ENCODE measurements around the gene P2RX2.

Gene P2RX2

DNA sequence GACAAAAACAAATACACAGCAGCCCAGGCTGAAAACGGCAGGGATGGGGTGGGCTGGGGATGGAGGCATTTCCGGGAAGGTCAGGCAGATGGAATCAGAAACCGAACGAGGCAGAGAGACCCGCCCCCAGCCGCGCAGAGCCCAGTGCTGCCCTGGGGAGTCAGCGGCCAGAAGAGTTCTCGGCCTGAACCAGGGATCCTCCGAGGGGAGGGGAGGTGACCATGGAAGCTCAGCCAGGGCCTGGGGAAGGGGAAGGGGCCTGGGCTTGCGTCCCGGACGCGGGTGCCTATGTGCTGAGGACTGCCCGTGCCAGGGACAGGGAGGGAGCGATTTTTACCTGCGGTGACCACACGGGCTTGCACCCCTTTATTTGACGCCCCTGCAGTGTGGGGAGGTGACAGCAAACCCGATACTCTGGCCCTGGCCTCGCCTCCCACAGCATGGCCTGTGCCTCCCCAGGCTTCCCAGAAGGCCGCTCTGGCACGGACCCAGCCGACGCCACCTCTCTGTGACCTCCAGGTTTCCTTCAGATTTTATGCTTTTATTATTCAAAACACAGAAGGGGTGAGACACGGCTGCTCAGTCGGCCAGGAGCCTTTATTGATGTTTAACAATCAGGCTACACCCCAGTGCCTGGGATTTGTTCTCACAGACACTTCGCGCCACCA lies 15.9 kb upstream of the P2RX2 start:
- DNase-seq (ENCODE audit: low read depth, low spot score), result no peak

DNA sequence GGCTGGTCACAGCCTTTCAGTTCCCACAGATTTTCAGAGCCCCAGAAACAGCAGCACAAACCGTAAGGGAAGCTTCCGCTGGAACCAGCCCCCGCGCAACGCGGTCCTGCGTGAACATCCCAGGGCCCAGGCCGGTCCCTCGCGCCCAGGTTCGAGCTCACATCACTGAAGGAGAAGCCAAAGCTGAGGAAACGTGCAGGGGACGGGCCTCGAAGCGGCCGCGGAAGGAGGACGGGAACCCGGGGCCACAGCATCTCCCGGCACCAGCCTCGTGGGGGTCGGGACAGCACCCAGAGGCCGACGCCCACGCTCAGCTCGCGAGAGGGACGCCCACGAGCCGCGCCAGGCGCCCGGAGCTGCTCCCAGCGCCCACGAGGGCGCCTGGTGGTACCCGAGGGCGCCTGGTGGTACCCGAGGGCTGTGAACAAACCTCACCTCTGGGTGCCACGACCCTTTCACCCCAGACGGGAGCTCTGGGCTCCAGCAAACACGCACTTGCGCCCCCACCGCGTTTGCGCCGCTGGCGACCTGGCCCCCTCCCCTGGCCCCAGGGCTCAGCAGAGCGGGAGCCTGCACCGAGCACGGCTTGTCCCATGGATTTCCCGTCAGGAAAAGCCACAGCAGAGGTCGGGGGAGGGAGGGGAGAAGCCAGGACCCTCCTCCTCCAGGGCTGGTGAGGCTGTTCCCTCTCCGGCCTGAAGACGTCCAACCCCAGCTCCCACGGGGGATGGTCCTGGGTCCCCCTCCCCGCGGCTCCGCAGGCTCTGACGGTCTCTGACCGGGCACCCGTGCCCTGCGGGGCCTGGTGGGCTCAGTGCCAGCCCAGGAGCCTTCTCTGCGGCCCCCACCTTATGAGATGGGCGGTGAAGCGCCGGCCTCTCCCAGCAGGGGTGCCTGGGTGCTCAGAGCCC lies 15.1 kb upstream of the P2RX2 start:
- no peak for DNase-seq (ENCODE audit: low read depth, low spot score)

DNA sequence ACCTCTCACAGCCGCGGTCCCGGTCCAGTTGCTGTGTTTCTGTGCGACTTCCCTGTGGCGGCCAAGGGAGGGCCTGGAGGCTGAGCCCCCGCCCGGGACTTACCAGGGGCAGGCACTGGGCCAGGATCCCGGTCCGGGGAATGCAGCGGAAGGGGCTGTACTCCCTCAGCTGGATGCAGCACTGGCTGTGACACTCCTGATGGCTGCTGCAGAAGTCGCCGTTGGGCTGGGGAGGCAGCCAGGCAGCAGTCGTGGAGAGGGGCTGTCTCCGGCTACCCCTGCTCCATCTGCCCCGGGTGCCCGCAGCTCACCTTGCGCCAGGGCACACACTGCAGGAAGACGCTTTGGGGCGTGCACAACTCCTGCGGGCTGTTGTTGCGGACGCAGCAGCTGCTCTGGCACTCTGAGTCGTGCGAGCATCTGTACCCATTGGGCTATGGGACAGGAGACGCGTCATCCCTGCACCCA lies 14.4 kb upstream of the P2RX2 start:
- DNase-seq (ENCODE audit: low read depth, low spot score), result no peak

- DNase-seq (ENCODE audit: low read depth, low spot score), result no peak
Measured at GRCh38 chr12:132604668-132605441, 13.7 kb upstream of the P2RX2 start.

- no peak for DNase-seq (ENCODE audit: low read depth, low spot score)
Measured at GRCh38 chr12:132605892-132606291, 12.7 kb upstream of the P2RX2 start.

- DNase-seq (ENCODE audit: low read depth, low spot score), result no peak
Measured at GRCh38 chr12:132606466-132606865, 12.1 kb upstream of the P2RX2 start.

GRCh38 chr12:132606927-132607326 lies 11.6 kb upstream of the P2RX2 start:
- no peak for DNase-seq (ENCODE audit: low read depth, low spot score)

DNA sequence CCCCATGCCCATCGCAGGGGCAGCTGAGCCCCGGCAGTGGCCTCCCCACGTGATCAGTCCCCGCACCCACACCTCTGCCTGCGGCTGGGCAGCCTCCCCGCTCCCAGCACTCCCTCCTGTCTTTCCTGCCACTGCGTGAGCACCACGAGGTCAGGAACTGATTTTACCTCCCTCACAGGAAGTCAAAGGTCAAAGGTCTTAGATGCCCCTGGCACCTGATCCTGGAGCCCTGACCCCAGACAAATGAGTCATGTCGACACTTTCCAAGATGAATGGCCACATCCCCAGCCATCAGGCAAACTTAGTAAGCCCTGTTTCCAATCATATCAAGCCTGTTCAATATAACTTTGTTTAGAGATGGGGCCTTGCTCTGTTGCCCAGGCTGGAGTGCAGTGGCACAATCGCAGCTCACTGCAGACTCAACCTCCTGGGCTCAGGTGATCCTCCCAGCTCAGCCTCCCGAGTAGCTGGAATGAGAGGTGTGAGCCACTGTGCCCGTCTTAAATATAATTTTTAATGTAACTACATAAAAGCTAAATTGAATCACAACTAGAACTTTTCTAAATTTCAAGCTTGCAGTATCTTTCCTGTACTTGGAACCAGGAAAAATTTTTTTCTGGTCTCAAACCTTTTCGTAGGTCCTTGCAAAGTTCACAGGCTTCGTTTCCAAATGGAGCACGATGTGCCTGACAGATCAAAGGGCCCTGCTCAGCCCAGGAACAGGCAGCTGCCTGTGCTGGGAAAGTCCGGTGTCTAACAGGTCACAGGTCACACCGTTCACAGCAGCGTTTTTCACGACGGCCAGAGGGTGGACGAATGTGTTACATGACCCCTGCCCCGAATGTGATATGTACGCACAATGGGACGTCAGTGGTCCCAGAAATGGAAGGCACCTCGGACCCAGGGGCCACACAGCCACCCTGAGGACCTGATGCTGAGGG lies 10.1 kb upstream of the P2RX2 start:
- no peak for DNase-seq (ENCODE audit: low read depth, low spot score)

- no peak for DNase-seq (ENCODE audit: low read depth, low spot score)
Measured at GRCh38 chr12:132610051-132610759, 8.4 kb upstream of the P2RX2 start, which contains the start of gene LRCOL1. Gene LRCOL1, minus strand, starts transcription at chr12:132610582. Its CDS starts 4,331 bp downstream, at chr12:132606251.

DNA sequence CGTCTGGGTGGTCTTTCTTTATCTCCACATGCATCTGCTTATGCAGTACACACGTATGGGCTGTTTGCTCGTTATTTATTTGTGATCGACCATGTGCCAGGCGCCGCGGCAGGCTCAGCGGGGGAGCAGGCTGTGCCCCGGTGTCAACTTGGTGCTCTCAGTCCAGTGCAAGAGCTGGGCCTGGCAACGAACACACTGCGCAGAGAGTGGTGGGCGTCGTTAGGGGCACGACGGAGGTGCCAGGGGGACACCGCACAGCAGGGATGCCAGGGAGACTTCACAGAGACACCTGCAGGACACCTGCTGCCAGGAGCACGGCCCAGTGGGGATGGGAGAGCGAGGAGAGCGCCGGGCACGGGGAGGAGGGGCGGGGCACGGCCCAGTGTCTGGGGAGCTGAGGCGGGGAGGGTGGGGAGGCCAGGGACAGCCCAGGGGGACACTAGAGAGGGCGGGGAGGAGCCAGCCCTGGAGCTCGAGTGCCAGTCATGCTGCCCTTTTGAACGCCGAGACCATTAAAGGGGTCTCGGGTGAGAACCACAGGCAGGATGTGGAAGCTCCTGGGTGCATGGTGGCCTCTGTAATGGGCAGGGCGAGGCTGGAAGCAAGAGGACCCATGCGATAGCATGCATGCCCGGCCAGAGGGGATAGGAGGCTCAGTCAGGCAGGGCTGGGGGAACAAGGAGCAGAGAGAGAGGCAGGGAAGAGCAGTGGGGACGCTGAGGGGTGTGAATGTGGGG lies 7.5 kb upstream of the P2RX2 start:
- no peak for DNase-seq (ENCODE audit: low read depth, low spot score)

GRCh38 chr12:132611620-132612019 lies 7.0 kb upstream of the P2RX2 start:
- DNase-seq (ENCODE audit: low read depth, low spot score), result no peak

DNA sequence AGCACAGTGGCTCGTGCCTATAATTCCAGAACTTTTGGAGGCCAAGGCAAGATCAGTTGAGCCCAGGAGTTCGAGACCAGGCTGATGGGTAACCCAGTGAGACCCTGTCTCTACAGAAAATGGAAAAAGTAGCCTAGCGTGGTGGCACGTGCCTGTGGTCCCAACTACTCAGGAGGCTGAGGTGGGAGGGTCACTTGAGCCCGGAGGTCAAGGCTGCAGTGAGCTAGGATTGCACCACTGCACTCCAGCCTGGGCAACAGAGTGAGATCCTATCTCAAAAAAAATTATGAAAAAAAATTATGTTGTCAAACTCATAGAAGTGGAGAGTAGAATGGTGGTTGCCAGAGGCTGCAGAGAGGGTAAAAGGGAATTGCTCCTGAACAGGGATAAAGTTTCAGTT lies 4.5 kb upstream of the P2RX2 start:
- no peak for DNase-seq (ENCODE audit: low read depth, low spot score)

- no peak for DNase-seq (ENCODE audit: low read depth, low spot score)
Measured at GRCh38 chr12:132614861-132615578, 3.6 kb upstream of the P2RX2 start.

- DNase-seq (ENCODE audit: low read depth, low spot score), result no peak
Measured at GRCh38 chr12:132615579-132616038, 3.0 kb upstream of the P2RX2 start.

DNA sequence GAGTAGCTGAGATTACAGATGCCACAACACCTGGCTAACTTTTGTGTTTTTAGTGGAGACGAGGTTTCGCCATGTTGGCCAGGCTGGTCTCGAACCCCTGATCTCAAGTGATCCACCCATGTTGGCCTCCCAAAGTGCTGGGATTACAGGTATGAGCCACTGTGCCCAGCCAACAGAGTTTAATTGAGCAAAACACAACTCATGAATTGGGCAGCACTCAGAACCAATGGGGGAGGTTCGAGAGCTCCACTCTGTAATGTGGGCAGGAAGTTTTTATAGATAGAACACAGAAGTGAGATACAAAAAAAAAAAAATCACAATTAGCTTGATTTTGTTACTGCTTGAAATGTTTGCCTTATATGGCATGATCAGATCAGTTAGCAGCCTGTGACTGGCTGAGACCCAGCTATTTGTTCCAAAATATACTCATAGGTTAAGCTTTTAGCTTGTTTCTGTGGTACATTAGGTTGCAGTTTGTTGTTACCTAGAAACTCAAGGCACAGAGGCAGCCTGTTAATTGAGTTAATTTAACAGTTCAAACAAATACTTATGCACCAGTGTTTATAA lies 1.4 kb upstream of the P2RX2 start:
- DNase-seq (ENCODE audit: low read depth, low spot score), result no peak

DNA sequence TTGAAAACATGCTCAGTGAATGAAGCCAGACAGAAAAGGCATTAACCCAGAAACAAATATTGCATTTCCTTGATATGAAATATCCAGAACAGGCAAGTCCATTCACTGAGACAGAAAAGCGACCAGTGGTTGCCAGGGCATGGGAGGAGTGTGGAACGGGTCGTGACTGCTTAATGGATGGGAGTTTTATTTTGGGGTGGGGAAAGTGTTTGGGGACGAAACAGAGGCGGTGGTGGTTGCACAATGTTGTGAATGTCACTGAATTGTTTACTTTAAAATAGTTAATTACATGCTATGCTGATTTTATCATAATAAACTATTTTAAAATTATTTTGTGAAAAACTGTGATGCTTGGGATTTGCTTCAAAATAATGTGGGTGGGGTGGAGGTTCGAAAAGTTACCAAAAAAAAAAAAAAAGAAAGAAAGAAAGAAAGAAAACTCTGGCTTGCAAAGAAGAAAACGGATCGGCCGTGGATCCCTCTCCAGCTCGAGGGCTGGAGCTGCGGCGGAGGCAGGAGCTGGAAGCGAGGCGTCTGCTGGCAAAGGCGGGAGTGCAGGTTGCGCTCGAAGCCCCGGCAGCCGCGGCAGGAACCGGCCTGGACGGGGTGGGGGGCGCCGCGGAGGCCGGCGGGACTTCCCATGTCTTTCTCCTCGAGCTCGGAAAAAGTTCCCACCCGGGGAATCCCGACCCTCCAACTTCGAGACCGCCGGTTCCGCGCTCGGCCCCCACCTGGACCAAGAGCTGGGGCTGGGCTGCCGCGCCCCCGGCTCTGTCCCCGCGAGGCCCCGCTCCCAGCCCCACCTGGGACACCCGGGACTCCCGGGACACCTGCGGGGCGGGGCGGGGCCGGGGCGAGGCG lies 524 bp upstream of the P2RX2 start:
- no peak for DNase-seq (ENCODE audit: low read depth, low spot score)

- no peak for DNase-seq (ENCODE audit: low read depth, low spot score)
Measured at GRCh38 chr12:132619071-132619385, 452 bp downstream of the P2RX2 start.

Measured in smooth muscle cell of the brain vasculature (primary cell).